ENCODE data around the gene CAMSAP1. TPM values are rescaled to one million over a fixed set of nuclear protein-coding genes. Genes with fewer than 3 reads are reported as not detected.

CAMSAP1 gene
- total RNA-seq, 1 donor from 2014 or later: 20.0 TPM

- no peaks in the 10 kb centered on the region for H3K27me3 ChIP-seq (ENCODE audit: low read depth)
- H3K9me3 ChIP-seq (replicated peaks): no peaks in the 10 kb centered on the region
- peaks cover 49% of the 10 kb centered on the region for H3K36me3 ChIP-seq
- DNase-seq: no peak
- no peak overlapping the region for H3K4me3 ChIP-seq
- H3K27ac ChIP-seq (replicated peaks): no peak overlapping the region
- intact Hi-C loops (cut with micrococcal nuclease): no loop called here
- TF ChIP-seq CTCF (IDR thresholded peaks at IDR 0.05; ENCODE audit: borderline replicate concordance): no peak
- H3K4me1 ChIP-seq: peaks cover 15% of the 10 kb centered on the region
Measured at GRCh38 chr9:135924628-135925338, 17.4 kb upstream of the CAMSAP1 start.

- TF ChIP-seq CTCF (IDR thresholded peaks at IDR 0.05; ENCODE audit: borderline replicate concordance): no peak
Measured at GRCh38 chr9:135923508-135923907, 16.2 kb upstream of the CAMSAP1 start.

GRCh38 chr9:135921749-135922310 is 14.5 kb upstream of the CAMSAP1 start:
- Histone ChIP-seq H3K27ac (replicated peaks) (no peak overlapping the region), H3K27me3 (ENCODE audit: low read depth) (no peaks in the 10 kb centered on the region), H3K9me3 (replicated peaks) (peaks cover 27% of the 10 kb centered on the region), H3K4me1 (peaks cover 5% of the 10 kb centered on the region), H3K36me3 (peaks cover 35% of the 10 kb centered on the region), H3K4me3 (no peak overlapping the region)
- intact Hi-C loops (cut with micrococcal nuclease): no loop called here
- DNase-seq: no peak
- TF ChIP-seq CTCF (IDR thresholded peaks at IDR 0.05; ENCODE audit: borderline replicate concordance): no peak

More at GRCh38 chr9:135923508-135923907, 16.2 kb upstream of the CAMSAP1 start:
- DNase-seq: no peak
- Histone ChIP-seq H3K9me3 (replicated peaks) (peaks cover 10% of the 10 kb centered on the region), H3K4me3 (no peak overlapping the region), H3K27me3 (ENCODE audit: low read depth) (no peaks in the 10 kb centered on the region), H3K4me1 (peaks cover 15% of the 10 kb centered on the region), H3K27ac (replicated peaks) (no peak overlapping the region), H3K36me3 (peaks cover 36% of the 10 kb centered on the region)
- intact Hi-C loops (cut with micrococcal nuclease): no loop called here

- no peak for DNase-seq
- no peak overlapping the region for H3K4me3 ChIP-seq
- intact Hi-C loops (cut with micrococcal nuclease): no loop called here
- H3K36me3 ChIP-seq: peaks cover 31% of the 10 kb centered on the region
- TF ChIP-seq CTCF (IDR thresholded peaks at IDR 0.05; ENCODE audit: borderline replicate concordance): no peak
- H3K27me3 ChIP-seq (ENCODE audit: low read depth): no peaks in the 10 kb centered on the region
- peaks cover 34% of the 10 kb centered on the region for H3K9me3 ChIP-seq (replicated peaks)
- H3K27ac ChIP-seq (replicated peaks): no peak overlapping the region
- H3K4me1 ChIP-seq: no peaks in the 10 kb centered on the region
Measured at GRCh38 chr9:135920973-135921585, 13.7 kb upstream of the CAMSAP1 start.

GRCh38 chr9:135920256-135920930 is 13.0 kb upstream of the CAMSAP1 start:
- no peaks in the 10 kb centered on the region for H3K4me1 ChIP-seq
- H3K4me3 ChIP-seq: no peak overlapping the region
- peaks cover 31% of the 10 kb centered on the region for H3K36me3 ChIP-seq
- no peak overlapping the region for H3K27ac ChIP-seq (replicated peaks)
- TF ChIP-seq CTCF (IDR thresholded peaks at IDR 0.05; ENCODE audit: borderline replicate concordance): no peak
- peaks cover 41% of the 10 kb centered on the region for H3K9me3 ChIP-seq (replicated peaks)
- DNase-seq: no peak
- H3K27me3 ChIP-seq (ENCODE audit: low read depth): no peaks in the 10 kb centered on the region
- intact Hi-C loops (cut with micrococcal nuclease): no loop called here
